Osteoblast (primary cell): ENCODE results near the gene TMPRSS3. TPM values are rescaled to one million over a fixed set of nuclear protein-coding genes. Genes with fewer than 3 reads are reported as not detected.

Source experiments
- DNase-seq: peaks from one replicate; pipeline ENCODE4 v3.0.0; 2011; ENCODE audit warnings: low spot score, mixed read lengths; ENCODE audit not compliant: insufficient read length; ENCODE audit errors: missing footprints
- H2AFZ ChIP-seq: 2 replicates; pipeline ENCODE4 v1.6.0; 2011; ENCODE audit warnings: mild to moderate bottlenecking, low read length
- H3K27ac ChIP-seq: 2 replicates; pipeline ENCODE4 v1.5.1; 2011; ENCODE audit warnings: mild to moderate bottlenecking, low read depth, low read length, moderate library complexity
- H3K27me3 ChIP-seq: 2 replicates; pipeline ENCODE4 v1.6.0; 2012; ENCODE audit warnings: mild to moderate bottlenecking, control low read depth, inconsistent platforms, low read length, moderate library complexity; ENCODE audit not compliant: insufficient read depth
- H3K36me3 ChIP-seq: 2 replicates; pipeline ENCODE4 v1.5.1; 2011; ENCODE audit warnings: mild to moderate bottlenecking, low read length, control low read depth, moderate library complexity; ENCODE audit not compliant: insufficient read depth
- H3K4me1 ChIP-seq: 2 replicates; pipeline ENCODE4 v1.5.1; 2011; ENCODE audit warnings: mild to moderate bottlenecking, low read length, control low read depth, moderate library complexity; ENCODE audit not compliant: insufficient read depth
- H3K4me2 ChIP-seq: 2 replicates; pipeline ENCODE4 v1.6.0; 2011; ENCODE audit warnings: mild to moderate bottlenecking, low read length; ENCODE audit not compliant: insufficient read depth
- H3K4me3 ChIP-seq: fragments of 200-600 bp; sonication (generic); 3 replicates; pipeline ENCODE4 v1.5.1; 2012; ENCODE audit warnings: mild to moderate bottlenecking, low read length, inconsistent platforms; ENCODE audit not compliant: insufficient read depth
- H3K79me2 ChIP-seq: 2 replicates; pipeline ENCODE4 v1.6.0; 2012; ENCODE audit warnings: mild to moderate bottlenecking, low read length, control low read depth, inconsistent platforms; ENCODE audit not compliant: insufficient read depth
- H3K9me3 ChIP-seq: 2 replicates; pipeline ENCODE4 v1.5.1; 2011; ENCODE audit warnings: low read depth, low read length, control low read depth
- H4K20me1 ChIP-seq: 2 replicates; pipeline ENCODE4 v1.6.0; 2012; ENCODE audit warnings: mild to moderate bottlenecking, low read length, control low read depth; ENCODE audit not compliant: insufficient read depth
- total RNA-seq: library from RNA; depleted of rRNA; stranded (reverse); fragments of >200 nt; gene quantifications from 2 replicates; pipeline ENCODE4 v1.2.3, GENCODE V29; 2012
- TF ChIP-seq, protein P1 (sequence below): IDR thresholded peaks from 2 replicates; pipeline ENCODE4 v1.5.1; 2011; ENCODE audit warnings: mild to moderate bottlenecking, low read depth, low read length, moderate library complexity; ENCODE audit errors: extremely low read depth

TMPRSS3 gene
- total RNA-seq, 1 donor, result not detected

DNA sequence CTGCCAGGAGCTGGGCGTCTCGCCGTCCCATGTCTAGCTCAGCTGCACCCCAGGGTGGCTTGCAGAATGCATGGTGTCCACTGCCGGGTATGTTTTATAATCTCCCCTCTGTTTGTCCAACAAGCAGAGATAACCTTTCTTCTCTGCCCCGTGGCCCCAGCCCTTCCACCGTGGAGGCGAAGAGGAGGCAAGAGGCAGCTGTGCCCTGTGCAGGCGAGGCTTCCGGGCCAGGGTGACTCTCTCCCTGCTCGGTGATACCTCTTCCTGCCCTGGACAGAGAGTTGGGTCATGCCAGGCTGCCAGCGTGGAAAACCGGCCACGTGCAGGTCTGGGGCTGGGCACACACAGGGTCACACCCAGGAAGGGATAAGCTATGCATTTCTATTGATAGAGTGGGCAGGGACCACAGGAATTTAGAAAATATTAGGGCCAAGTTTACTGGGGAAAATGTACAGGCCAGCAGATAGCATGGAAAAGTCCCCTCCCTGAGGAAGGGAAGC is 44.9 kb downstream of the TMPRSS3 start, which contains the start of gene TFF2:
TFF2 (minus strand) TSS at position 68 of the 500 bp plus-strand sequence; CDS start at position 31, 37 bp downstream.
- TF ChIP-seq, protein P1, sequence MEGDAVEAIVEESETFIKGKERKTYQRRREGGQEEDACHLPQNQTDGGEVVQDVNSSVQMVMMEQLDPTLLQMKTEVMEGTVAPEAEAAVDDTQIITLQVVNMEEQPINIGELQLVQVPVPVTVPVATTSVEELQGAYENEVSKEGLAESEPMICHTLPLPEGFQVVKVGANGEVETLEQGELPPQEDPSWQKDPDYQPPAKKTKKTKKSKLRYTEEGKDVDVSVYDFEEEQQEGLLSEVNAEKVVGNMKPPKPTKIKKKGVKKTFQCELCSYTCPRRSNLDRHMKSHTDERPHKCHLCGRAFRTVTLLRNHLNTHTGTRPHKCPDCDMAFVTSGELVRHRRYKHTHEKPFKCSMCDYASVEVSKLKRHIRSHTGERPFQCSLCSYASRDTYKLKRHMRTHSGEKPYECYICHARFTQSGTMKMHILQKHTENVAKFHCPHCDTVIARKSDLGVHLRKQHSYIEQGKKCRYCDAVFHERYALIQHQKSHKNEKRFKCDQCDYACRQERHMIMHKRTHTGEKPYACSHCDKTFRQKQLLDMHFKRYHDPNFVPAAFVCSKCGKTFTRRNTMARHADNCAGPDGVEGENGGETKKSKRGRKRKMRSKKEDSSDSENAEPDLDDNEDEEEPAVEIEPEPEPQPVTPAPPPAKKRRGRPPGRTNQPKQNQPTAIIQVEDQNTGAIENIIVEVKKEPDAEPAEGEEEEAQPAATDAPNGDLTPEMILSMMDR, result no peak
- Histone ChIP-seq H3K4me1 (no peaks in the 10 kb centered on the region), H3K9me3 (no peaks in the 10 kb centered on the region), H3K36me3 (no peaks in the 10 kb centered on the region), H3K4me3 (no peak within 1 kb of the TSS), H4K20me1 (no peaks in the 10 kb centered on the region), H3K79me2 (no peaks in the 10 kb centered on the region), H3K27ac (no peak within 1 kb of the TSS), H3K27me3 (no peaks in the 10 kb centered on the region), H3K4me2 (no peak within 1 kb of the TSS), H2AFZ (no peak within 1 kb of the TSS)
- DNase-seq, result no peak

DNA sequence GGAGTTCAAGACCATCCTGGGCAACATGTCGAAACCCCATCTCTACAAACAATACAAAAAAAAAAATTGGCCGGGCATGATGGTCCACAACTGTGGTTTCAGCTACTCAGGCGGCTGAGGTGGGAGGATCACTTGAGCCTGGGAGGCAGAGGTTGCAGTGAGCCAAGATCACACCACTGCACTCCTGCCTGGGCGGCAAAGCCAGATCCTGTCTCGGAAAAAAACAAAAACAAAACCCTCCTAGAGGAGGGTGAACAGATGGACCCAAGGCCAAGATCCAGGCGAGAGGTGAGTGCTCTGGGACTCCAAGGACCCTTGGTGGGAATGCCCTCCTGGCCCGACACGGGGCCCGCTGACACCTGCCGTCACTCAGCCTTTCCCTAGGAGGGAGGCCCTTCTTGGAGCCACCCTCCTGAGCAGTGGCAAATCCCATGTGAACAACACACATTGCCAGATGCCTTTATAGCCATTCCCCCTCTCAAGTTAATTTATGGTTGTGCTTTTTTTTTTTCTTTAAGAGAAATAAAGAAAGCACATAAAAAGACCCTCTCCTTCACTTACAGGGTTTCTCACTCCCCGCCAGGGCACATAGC is 45.4 kb downstream of the TMPRSS3 start:
- no peak overlapping the region for H3K27ac ChIP-seq
- DNase-seq, result no peak

GRCh38 chr21:42349420-42350317 is 46.2 kb downstream of the TMPRSS3 start:
- Histone ChIP-seq H3K4me1 (no peaks in the 10 kb centered on the region), H3K9me3 (no peaks in the 10 kb centered on the region), H3K36me3 (no peaks in the 10 kb centered on the region), H3K4me2 (no peak overlapping the region), H2AFZ (no peak overlapping the region), H3K27me3 (no peaks in the 10 kb centered on the region), H3K79me2 (no peaks in the 10 kb centered on the region), H4K20me1 (no peaks in the 10 kb centered on the region), H3K4me3 (no peak overlapping the region), H3K27ac (no peak overlapping the region)
- TF ChIP-seq, protein P1, result no peak
- DNase-seq, result no peak

More for the DNA sequence above, 45.4 kb downstream of the TMPRSS3 start:
- Histone ChIP-seq H4K20me1 (no peaks in the 10 kb centered on the region), H3K79me2 (no peaks in the 10 kb centered on the region), H3K36me3 (no peaks in the 10 kb centered on the region), H3K4me3 (no peak overlapping the region), H3K9me3 (no peaks in the 10 kb centered on the region), H3K4me1 (no peaks in the 10 kb centered on the region), H2AFZ (no peak overlapping the region), H3K4me2 (no peak overlapping the region), H3K27me3 (no peaks in the 10 kb centered on the region)
- TF ChIP-seq, protein P1, result no peak

- Histone ChIP-seq H3K4me3 (no peak overlapping the region), H3K4me2 (no peak overlapping the region)
Observed at GRCh38 chr21:42348762-42349161, 47.1 kb downstream of the TMPRSS3 start.

More at GRCh38 chr21:42348762-42349161, 47.1 kb downstream of the TMPRSS3 start:
- H3K36me3 ChIP-seq, result no peaks in the 10 kb centered on the region
- no peaks in the 10 kb centered on the region for H3K9me3 ChIP-seq
- H2AFZ ChIP-seq, result no peak overlapping the region
- no peak for DNase-seq
- no peak overlapping the region for H3K27ac ChIP-seq
- no peaks in the 10 kb centered on the region for H3K79me2 ChIP-seq
- H3K27me3 ChIP-seq, result no peaks in the 10 kb centered on the region
- H4K20me1 ChIP-seq, result no peaks in the 10 kb centered on the region
- TF ChIP-seq, protein P1, result no peak
- H3K4me1 ChIP-seq, result no peaks in the 10 kb centered on the region
